ENCODE data around the gene GYPC.

The GYPC gene

GRCh38 chr2:126733795-126734194, 77.8 kb downstream of the GYPC start:
- Histone ChIP-seq H3K4me3 (ENCODE audit: insufficient read length, low read depth) (no peak overlapping the region), H3K36me3 (ENCODE audit: insufficient read depth, insufficient read length, low read length) (no peaks in the 10 kb centered on the region), H3K27me3 (ENCODE audit: insufficient read depth, insufficient read length) (no peaks in the 10 kb centered on the region), H3K9me3 (ENCODE audit: insufficient read depth, low read length) (no peaks in the 10 kb centered on the region), H3K4me1 (ENCODE audit: insufficient read depth, insufficient read length) (no peaks in the 10 kb centered on the region), H3K9ac (ENCODE audit: insufficient read length, low read depth) (no peak overlapping the region)
- TF ChIP-seq YY1 (IDR thresholded peaks at IDR 0.05; ENCODE audit: insufficient read depth, insufficient read length) (no peak), SUZ12 (IDR thresholded peaks at IDR 0.05; ENCODE audit: extremely low read depth, insufficient read depth, insufficient read length) (no peak), ZNF274 (IDR thresholded peaks at IDR 0.05; ENCODE audit: low read depth, low read length) (no peak)
- DNase-seq (ENCODE audit: low read depth, low spot score): no peak

DNA sequence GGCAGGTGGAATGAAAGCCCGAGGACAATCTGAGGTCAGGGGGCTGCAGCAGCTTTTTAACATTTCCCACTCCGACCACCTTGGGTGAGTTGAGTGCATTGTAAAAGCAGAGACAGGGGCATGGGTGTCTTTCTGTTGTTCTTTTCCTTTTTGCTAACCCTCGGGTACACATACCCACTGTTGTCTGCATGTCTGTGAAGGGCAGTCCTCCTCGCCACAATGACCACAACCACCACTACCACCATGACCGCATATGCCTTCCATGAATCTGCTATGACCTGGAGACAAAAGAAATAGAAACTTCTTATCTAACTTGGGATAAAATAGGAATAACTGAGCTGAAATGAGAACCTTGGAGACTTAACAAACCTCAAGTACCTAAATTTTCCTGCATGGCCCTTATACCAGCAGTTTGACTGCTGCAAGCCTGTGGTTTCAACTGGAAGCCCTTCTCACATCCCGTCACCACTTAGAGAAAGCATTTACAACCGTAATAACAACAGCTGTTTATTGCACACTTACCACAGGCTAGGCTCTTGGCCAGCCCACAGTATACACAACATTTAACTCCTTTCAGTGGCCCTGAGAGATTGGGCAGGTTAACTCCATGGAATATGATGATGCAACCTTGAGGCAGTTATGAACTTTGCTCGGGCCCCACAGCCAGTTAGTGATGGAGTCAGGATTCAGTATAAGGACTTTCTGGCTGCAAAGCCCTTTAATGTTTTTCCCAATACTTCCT, 80.3 kb downstream of the GYPC start:
- TF ChIP-seq SUZ12 (IDR thresholded peaks at IDR 0.05; ENCODE audit: extremely low read depth, insufficient read depth, insufficient read length) (no peak), YY1 (IDR thresholded peaks at IDR 0.05; ENCODE audit: insufficient read depth, insufficient read length) (no peak), ZNF274 (IDR thresholded peaks at IDR 0.05; ENCODE audit: low read depth, low read length) (no peak)
- Histone ChIP-seq H3K36me3 (ENCODE audit: insufficient read depth, insufficient read length, low read length) (no peaks in the 10 kb centered on the region), H3K4me1 (ENCODE audit: insufficient read depth, insufficient read length) (no peaks in the 10 kb centered on the region), H3K9me3 (ENCODE audit: insufficient read depth, low read length) (no peaks in the 10 kb centered on the region), H3K27me3 (ENCODE audit: insufficient read depth, insufficient read length) (no peaks in the 10 kb centered on the region), H3K4me3 (ENCODE audit: insufficient read length, low read depth) (no peak overlapping the region), H3K9ac (ENCODE audit: insufficient read length, low read depth) (no peak overlapping the region)
- DNase-seq (ENCODE audit: low read depth, low spot score): no peak

GRCh38 chr2:126739141-126739540, 83.2 kb downstream of the GYPC start:
- no peaks in the 10 kb centered on the region for H3K27me3 ChIP-seq (ENCODE audit: insufficient read depth, insufficient read length)
- no peak overlapping the region for H3K9ac ChIP-seq (ENCODE audit: insufficient read length, low read depth)
- H3K4me1 ChIP-seq (ENCODE audit: insufficient read depth, insufficient read length): no peaks in the 10 kb centered on the region
- no peaks in the 10 kb centered on the region for H3K9me3 ChIP-seq (ENCODE audit: insufficient read depth, low read length)
- H3K4me3 ChIP-seq (ENCODE audit: insufficient read length, low read depth): no peak overlapping the region
- H3K36me3 ChIP-seq (ENCODE audit: insufficient read depth, insufficient read length, low read length): no peaks in the 10 kb centered on the region
- TF ChIP-seq ZNF274 (IDR thresholded peaks at IDR 0.05; ENCODE audit: low read depth, low read length): no peak
- TF ChIP-seq YY1 (IDR thresholded peaks at IDR 0.05; ENCODE audit: insufficient read depth, insufficient read length): no peak
- no peak for TF ChIP-seq SUZ12 (IDR thresholded peaks at IDR 0.05; ENCODE audit: extremely low read depth, insufficient read depth, insufficient read length)
- DNase-seq (ENCODE audit: low read depth, low spot score): no peak

DNA sequence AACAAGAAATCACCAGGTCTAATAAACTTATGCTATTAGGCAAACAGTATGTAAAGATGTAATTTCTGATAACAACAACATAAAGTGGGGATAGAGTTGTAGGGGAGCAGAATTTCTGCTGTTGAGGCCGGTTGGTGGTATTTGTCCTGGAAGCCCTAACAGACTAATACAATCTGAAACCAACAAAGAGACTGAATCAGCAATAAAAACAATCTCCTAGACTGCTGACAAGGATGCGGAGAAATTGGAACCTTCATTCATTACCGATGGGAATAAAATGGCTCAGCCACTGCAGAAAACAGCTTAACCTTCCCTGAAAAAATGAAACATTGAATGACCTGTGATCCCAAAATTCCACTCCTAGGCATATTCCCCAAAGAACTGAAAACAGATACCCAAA, 88.7 kb downstream of the GYPC start:
- H3K9ac ChIP-seq (ENCODE audit: insufficient read length, low read depth): no peak overlapping the region
- H3K4me1 ChIP-seq (ENCODE audit: insufficient read depth, insufficient read length): no peaks in the 10 kb centered on the region
- H3K4me3 ChIP-seq (ENCODE audit: insufficient read length, low read depth): no peak overlapping the region
- TF ChIP-seq YY1 (IDR thresholded peaks at IDR 0.05; ENCODE audit: insufficient read depth, insufficient read length): no peak
- no peak for TF ChIP-seq SUZ12 (IDR thresholded peaks at IDR 0.05; ENCODE audit: extremely low read depth, insufficient read depth, insufficient read length)
- no peak for TF ChIP-seq ZNF274 (IDR thresholded peaks at IDR 0.05; ENCODE audit: low read depth, low read length)
- no peak for DNase-seq (ENCODE audit: low read depth, low spot score)
- H3K27me3 ChIP-seq (ENCODE audit: insufficient read depth, insufficient read length): no peaks in the 10 kb centered on the region
- no peaks in the 10 kb centered on the region for H3K9me3 ChIP-seq (ENCODE audit: insufficient read depth, low read length)
- no peaks in the 10 kb centered on the region for H3K36me3 ChIP-seq (ENCODE audit: insufficient read depth, insufficient read length, low read length)
